T47D (cell line): ENCODE measurements around the gene TKTL2.
"Not testable (repeated sequence)": the region's sequence is repeated elsewhere in the genome, so short reads cannot be mapped to it uniquely, and the experiment has no call there.

Experiments used
- DNase-seq, 2 experiments: peaks; one replicate each; pipeline versions ENCODE4 v3.0.0 to v3.0.0-alpha.2; 2011 to 2012; ENCODE audit warnings: low read depth in 1 of 2, low spot score in 1 of 2
- JUND ChIP-seq: IDR thresholded peaks from 2 replicates; pipeline ENCODE4 v1.6.1; 2012; ENCODE audit warnings: low read depth
- in situ Hi-C: cut with HindIII; loops from 2 replicates; pipeline ENCODE4 v1.10.0; 2016; ENCODE audit warnings: low sequenced_read_pairs, low pct_unique_long_range_greater_than_20kb

Gene TKTL2

DNA sequence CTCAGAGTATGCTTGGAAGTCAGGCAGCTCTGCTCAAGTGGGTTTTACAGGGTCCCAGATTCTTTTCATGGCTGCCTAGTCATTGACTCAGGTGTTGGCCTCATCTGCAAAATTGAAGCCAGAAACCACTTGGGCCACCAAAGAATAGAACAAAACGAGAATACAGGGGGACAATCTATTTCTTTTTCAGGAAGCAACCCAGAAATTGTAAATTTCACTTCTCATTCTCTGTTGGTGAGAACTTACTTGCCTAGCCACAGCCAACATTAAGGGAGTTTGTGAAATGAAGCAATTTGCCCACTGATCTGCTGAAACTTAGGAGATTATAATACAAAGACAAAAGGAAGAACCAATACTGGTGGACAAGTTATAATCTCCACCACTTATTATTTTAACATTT lies 8.6 kb upstream of the TKTL2 start:
- no peak for DNase-seq
- in situ Hi-C loops = no loop called here
- TF ChIP-seq JUND = no peak

DNA sequence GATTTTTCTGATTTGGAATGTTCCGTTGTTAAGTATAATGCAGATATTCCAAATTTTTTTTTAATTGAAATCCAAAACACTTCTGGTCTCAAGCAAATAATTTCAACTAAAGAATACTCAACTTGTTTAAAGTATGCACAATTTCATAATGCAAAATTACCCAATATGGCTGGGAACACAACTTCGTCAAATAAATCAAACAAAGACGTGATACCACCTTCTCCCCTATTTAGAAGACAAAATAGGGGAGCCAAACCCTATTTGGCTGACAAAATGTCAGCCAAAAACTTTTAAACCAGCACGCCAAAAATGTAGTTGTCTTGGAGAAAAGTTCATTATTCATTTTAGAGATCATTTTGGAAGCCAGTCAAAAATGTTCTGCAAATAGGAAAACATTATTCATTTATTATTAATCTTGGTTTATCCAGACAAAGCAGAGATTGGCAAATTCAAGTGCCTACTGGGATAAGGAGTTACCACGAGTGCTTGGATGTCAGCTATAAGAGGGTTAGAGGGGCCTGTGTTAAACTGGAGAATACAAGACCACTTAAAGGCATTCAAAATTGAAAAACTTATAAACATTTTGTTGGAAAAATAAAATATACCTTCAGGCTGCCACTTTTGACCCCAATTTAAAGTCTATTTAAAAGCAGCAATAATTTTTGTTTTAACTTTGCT lies 3.3 kb upstream of the TKTL2 start:
- DNase-seq = no peak
- in situ Hi-C loops = no loop called here
- TF ChIP-seq JUND = no peak

GRCh38 chr4:163474027-163474426 lies 473 bp upstream of the TKTL2 start:
- in situ Hi-C loops = no loop called here
- no peak for DNase-seq
- no peak for TF ChIP-seq JUND

- no peak for TF ChIP-seq JUND
- in situ Hi-C loops = no loop called here
- DNase-seq = no peak
These were observed 424 bp downstream of the TKTL2 start for GRCh38 chr4:163473130-163473529.

GRCh38 chr4:163470391-163470790 lies 3.2 kb downstream of the TKTL2 start:
- in situ Hi-C loops = no loop called here
- no peak for DNase-seq
- TF ChIP-seq JUND = no peak

DNA sequence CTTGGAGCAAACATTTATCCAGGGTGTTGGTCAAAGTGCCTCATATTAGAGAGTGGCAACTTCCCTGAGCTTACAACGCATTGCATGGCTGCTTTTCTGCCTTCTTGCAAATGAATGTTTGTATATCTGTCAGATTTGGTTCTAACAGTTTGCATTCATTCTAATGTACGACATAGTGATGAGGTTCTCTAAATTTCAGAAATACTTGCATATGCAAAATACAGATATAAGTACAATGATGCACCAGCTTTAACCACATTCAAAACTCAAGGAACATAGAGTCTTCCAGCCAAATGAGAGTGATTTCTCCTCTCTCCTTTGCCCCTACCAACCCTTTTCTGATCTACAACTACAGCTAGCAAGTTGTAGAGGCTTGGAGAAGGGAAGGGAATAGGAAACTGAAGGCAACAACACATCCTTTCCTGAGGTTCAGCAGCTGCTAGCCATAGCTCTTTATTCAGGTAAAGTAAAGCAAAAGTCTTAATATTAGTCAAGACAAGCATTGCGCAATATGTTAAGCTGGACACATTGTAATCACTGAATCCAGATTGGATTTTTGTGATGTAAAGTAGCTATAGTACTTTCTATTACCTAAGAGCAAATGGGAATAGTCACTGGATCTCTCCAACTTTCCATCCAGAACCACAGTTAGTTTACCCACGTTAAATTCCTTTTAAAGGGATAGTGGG lies 6.3 kb downstream of the TKTL2 start:
- TF ChIP-seq JUND = no peak
- no peak for DNase-seq
- in situ Hi-C loops = no loop called here

DNA sequence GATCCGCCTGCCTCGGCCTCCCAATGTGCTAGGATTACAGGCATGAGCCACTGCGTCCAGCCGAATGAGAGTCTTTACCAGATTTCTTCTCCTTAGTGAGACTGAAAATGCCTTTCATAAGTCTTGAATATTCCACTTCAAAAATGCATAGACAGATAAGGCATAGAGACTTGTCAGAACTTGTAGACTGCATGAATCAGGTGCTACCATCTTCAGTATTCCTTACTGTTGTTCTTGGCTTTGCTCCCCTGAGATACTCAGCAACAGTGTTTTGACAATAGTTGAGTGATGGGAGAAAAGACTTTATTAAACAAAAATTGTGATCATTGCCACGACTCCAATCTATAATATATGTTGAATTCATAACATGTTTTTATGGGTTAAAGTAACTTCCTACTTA lies 11.0 kb downstream of the TKTL2 start:
- DNase-seq = no peak
- in situ Hi-C loops = no loop called here
- no peak for TF ChIP-seq JUND

GRCh38 chr4:163448540-163449203 lies 24.9 kb downstream of the TKTL2 start:
- no peak; the same call in 1 of the 2 replicates for TF ChIP-seq JUND
- peak in 1 of 2 experiments; percentile 62 for DNase-seq
- in situ Hi-C loops = no loop called here

- in situ Hi-C loops = no loop called here
- no peak for TF ChIP-seq JUND
- DNase-seq = peak in 1 of 2 experiments; percentile 52
These were observed 26.1 kb downstream of the TKTL2 start for GRCh38 chr4:163447481-163447880.

- DNase-seq, in situ Hi-C loops: not testable (repeated sequence)
These were observed 26.5 kb downstream of the TKTL2 start for GRCh38 chr4:163447023-163447422.

GRCh38 chr4:163440040-163440439 lies 33.5 kb downstream of the TKTL2 start:
- no peak for DNase-seq
- no peak for TF ChIP-seq JUND
- in situ Hi-C loops = no loop called here
